Measurements from ENCODE around the gene GPR146.
"Not testable (repeated sequence)": the region's sequence is repeated elsewhere in the genome, so short reads cannot be mapped to it uniquely, and the experiment has no call there.

The GPR146 gene

GRCh38 chr7:1044189-1045068, at the start of gene GPR146:
Gene GPR146 (plus strand): TSS chr7:1044546. CDS start chr7:1057516, 12,970 bp downstream.
- in situ Hi-C loops (cut with MboI; ENCODE audit: low sequenced_read_pairs), result no loop called here

- in situ Hi-C loops (cut with MboI; ENCODE audit: low sequenced_read_pairs), result no loop called here
Measured at GRCh38 chr7:994592-995308, 49.6 kb upstream of the GPR146 start.

GRCh38 chr7:995571-995970, 48.8 kb upstream of the GPR146 start:
- in situ Hi-C loops (cut with MboI; ENCODE audit: low sequenced_read_pairs), result no loop called here

GRCh38 chr7:996079-996872, 48.1 kb upstream of the GPR146 start:
- in situ Hi-C loops (cut with MboI; ENCODE audit: low sequenced_read_pairs), result no loop called here

GRCh38 chr7:997404-998395, 46.6 kb upstream of the GPR146 start:
- in situ Hi-C loops (cut with MboI; ENCODE audit: low sequenced_read_pairs), result no loop called here

- in situ Hi-C loops (cut with MboI; ENCODE audit: low sequenced_read_pairs), result no loop called here
Measured at GRCh38 chr7:999149-999879, 45.0 kb upstream of the GPR146 start.

- in situ Hi-C loops (cut with MboI; ENCODE audit: low sequenced_read_pairs), result no loop called here
Measured at GRCh38 chr7:999941-1000935, 44.1 kb upstream of the GPR146 start.

- in situ Hi-C loops (cut with MboI; ENCODE audit: low sequenced_read_pairs), result not testable (repeated sequence)
Measured at GRCh38 chr7:1001069-1001770, 43.1 kb upstream of the GPR146 start.

GRCh38 chr7:1002026-1002425, 42.3 kb upstream of the GPR146 start:
- in situ Hi-C loops (cut with MboI; ENCODE audit: low sequenced_read_pairs), result not testable (repeated sequence)

GRCh38 chr7:1002445-1002844, 41.9 kb upstream of the GPR146 start:
- in situ Hi-C loops (cut with MboI; ENCODE audit: low sequenced_read_pairs), result not testable (repeated sequence)

- in situ Hi-C loops (cut with MboI; ENCODE audit: low sequenced_read_pairs), result no loop called here
Measured at GRCh38 chr7:1004018-1004852, 40.1 kb upstream of the GPR146 start.

GRCh38 chr7:1005303-1005702, 39.0 kb upstream of the GPR146 start:
- in situ Hi-C loops (cut with MboI; ENCODE audit: low sequenced_read_pairs), result no loop called here

GRCh38 chr7:1007901-1008300, 36.4 kb upstream of the GPR146 start:
- in situ Hi-C loops (cut with MboI; ENCODE audit: low sequenced_read_pairs), result no loop called here

- in situ Hi-C loops (cut with MboI; ENCODE audit: low sequenced_read_pairs), result no loop called here
Measured at GRCh38 chr7:1008733-1009363, 35.5 kb upstream of the GPR146 start.

GRCh38 chr7:1009747-1010146, 34.6 kb upstream of the GPR146 start:
- in situ Hi-C loops (cut with MboI; ENCODE audit: low sequenced_read_pairs), result no loop called here

GRCh38 chr7:1010226-1010625, 34.1 kb upstream of the GPR146 start:
- in situ Hi-C loops (cut with MboI; ENCODE audit: low sequenced_read_pairs), result no loop called here
